H9 (cell line): ENCODE results near the gene SKIDA1. TPM values are rescaled to one million over a fixed set of nuclear protein-coding genes. Genes with fewer than 3 reads are reported as not detected.

Experiments used
- DNase-seq: peaks from one replicate; pipeline ENCODE4 v3.0.0-alpha.2; 2017
- H2AFZ ChIP-seq: one replicate; pipeline ENCODE4 v1.6.1; 2013; ENCODE audit warnings: mild to moderate bottlenecking, low read length, control low read depth, moderate library complexity
- H2AK5ac ChIP-seq: 2 replicates; pipeline ENCODE4 v1.6.1; 2013; ENCODE audit warnings: low read length, control low read depth, mixed read lengths; ENCODE audit not compliant: insufficient read length
- H2BK120ac ChIP-seq: one replicate; pipeline ENCODE4 v1.6.1; 2013; ENCODE audit warnings: low read depth, mild to moderate bottlenecking, low read length, control low read depth, inconsistent platforms; ENCODE audit not compliant: poor library complexity, severe bottlenecking
- H2BK12ac ChIP-seq: 2 replicates; pipeline ENCODE4 v1.6.1; 2013; ENCODE audit warnings: low read length, control low read depth, mixed read lengths, low read depth; ENCODE audit not compliant: insufficient read length
- H2BK15ac ChIP-seq: 2 replicates; pipeline ENCODE4 v1.6.1; 2013; ENCODE audit warnings: low read depth, low read length, control low read depth
- H2BK20ac ChIP-seq: one replicate; pipeline ENCODE4 v1.6.1; 2013; ENCODE audit warnings: low read depth, mild to moderate bottlenecking, low read length, control low read depth, inconsistent platforms; ENCODE audit not compliant: poor library complexity, severe bottlenecking
- H2BK5ac ChIP-seq: 2 replicates; pipeline ENCODE4 v1.6.1; 2013; ENCODE audit warnings: low read length, control low read depth, mixed read lengths; ENCODE audit not compliant: insufficient read length
- H3K14ac ChIP-seq: 2 replicates; pipeline ENCODE4 v1.6.1; 2013; ENCODE audit warnings: low read length, control low read depth; ENCODE audit not compliant: insufficient read depth
- H3K18ac ChIP-seq: 2 replicates; pipeline ENCODE4 v1.6.1; 2013; ENCODE audit warnings: low read depth, mild to moderate bottlenecking, mixed read lengths, low read length, control low read depth; ENCODE audit not compliant: insufficient read length
- H3K23ac ChIP-seq: 2 replicates; pipeline ENCODE4 v1.6.1; 2013; ENCODE audit warnings: low read length, control low read depth, mixed read lengths, low read depth; ENCODE audit not compliant: insufficient read length
- H3K23me2 ChIP-seq: 2 replicates; pipeline ENCODE4 v1.6.1; 2013; ENCODE audit warnings: low read depth, mild to moderate bottlenecking, mixed read lengths, low read length, control low read depth; ENCODE audit not compliant: insufficient read length, poor library complexity, severe bottlenecking
- H3K27ac ChIP-seq: 2 replicates; pipeline ENCODE4 v1.5.1; 2013; ENCODE audit warnings: low read length, control low read depth, mixed read lengths, low read depth; ENCODE audit not compliant: insufficient read length
- H3K27me3 ChIP-seq: 2 replicates; pipeline ENCODE4 v1.6.1; 2013; ENCODE audit warnings: low read length, control low read depth, inconsistent platforms; ENCODE audit not compliant: insufficient read depth
- H3K4ac ChIP-seq: 2 replicates; pipeline ENCODE4 v1.6.1; 2013; ENCODE audit warnings: low read depth, mild to moderate bottlenecking, control low read depth, inconsistent platforms, low read length, moderate library complexity
- H3K4me1 ChIP-seq: 2 replicates; pipeline ENCODE4 v1.6.1; 2013; ENCODE audit warnings: low read length, control low read depth, inconsistent platforms; ENCODE audit not compliant: insufficient read depth
- H3K4me2 ChIP-seq: 2 replicates; pipeline ENCODE4 v1.6.1; 2013; ENCODE audit warnings: low read length, control low read depth, mixed read lengths; ENCODE audit not compliant: insufficient read length, insufficient read depth
- H3K56ac ChIP-seq: 2 replicates; pipeline ENCODE4 v1.6.1; 2013; ENCODE audit warnings: low read depth, mild to moderate bottlenecking, mixed read lengths, low read length, control low read depth; ENCODE audit not compliant: insufficient read length
- H3K79me1 ChIP-seq: 2 replicates; pipeline ENCODE4 v1.6.1; 2013; ENCODE audit warnings: low read depth, mild to moderate bottlenecking, moderate library complexity, low read length, control low read depth, inconsistent platforms; ENCODE audit not compliant: insufficient read depth, poor library complexity, severe bottlenecking
- H3K79me2 ChIP-seq: 2 replicates; pipeline ENCODE4 v1.6.1; 2013; ENCODE audit warnings: low read length, control low read depth, inconsistent platforms; ENCODE audit not compliant: insufficient read depth
- H3K9ac ChIP-seq: 2 replicates; pipeline ENCODE4 v1.6.1; 2013; ENCODE audit warnings: low read length, control low read depth, mixed read lengths; ENCODE audit not compliant: insufficient read length; ENCODE audit errors: extremely low read depth
- H3K9me3 ChIP-seq: one replicate; pipeline ENCODE4 v1.6.1; 2013; ENCODE audit warnings: low read depth, low read length, inconsistent platforms; ENCODE audit not compliant: control insufficient read depth
- H3T11ph ChIP-seq: one replicate; pipeline ENCODE4 v1.6.1; 2013; ENCODE audit warnings: mild to moderate bottlenecking, low read length, control low read depth, inconsistent platforms
- H4K20me1 ChIP-seq: one replicate; pipeline ENCODE4 v1.6.1; 2013; ENCODE audit not compliant: control insufficient read depth, insufficient read length, insufficient read depth
- H4K5ac ChIP-seq: 2 replicates; pipeline ENCODE4 v1.6.1; 2013; ENCODE audit warnings: low read depth, mild to moderate bottlenecking, mixed read lengths, low read length, control low read depth; ENCODE audit not compliant: insufficient read length
- H4K8ac ChIP-seq: replicated peaks from 2 replicates; pipeline ENCODE4 v1.6.1; 2013; ENCODE audit warnings: low read length, control low read depth, mixed read lengths, low read depth; ENCODE audit not compliant: insufficient read length
- H4K91ac ChIP-seq: 2 replicates; pipeline ENCODE4 v1.6.1; 2013; ENCODE audit warnings: low read depth, mild to moderate bottlenecking, moderate library complexity, mixed read lengths, low read length, control low read depth; ENCODE audit not compliant: insufficient read length
- H3K27ac Mint-ChIP-seq, 3 experiments: 2 replicates in 2 of 3; 3 replicates in 1 of 3; pipeline ENCODE4 v1.8.0; 2020 to 2021; ENCODE audit warnings: mixed read lengths in 3 of 3, mild to moderate bottlenecking in 1 of 3, moderate library complexity in 1 of 3
- H3K27me3 Mint-ChIP-seq: 2 replicates; pipeline ENCODE4 v1.8.0; 2021; ENCODE audit warnings: low read depth, mild to moderate bottlenecking, moderate library complexity, mixed read lengths
- H3K36me3 Mint-ChIP-seq, 3 experiments: 2 replicates in 2 of 3; 3 replicates in 1 of 3; pipeline ENCODE4 v1.8.0; 2020 to 2021; ENCODE audit warnings: low read depth in 3 of 3, mixed read lengths in 3 of 3; ENCODE audit not compliant: insufficient read depth in 1 of 3
- H3K4me1 Mint-ChIP-seq, 2 experiments: 2 replicates each; pipeline ENCODE4 v1.8.0; 2020; ENCODE audit warnings: mixed read lengths in 2 of 2
- H3K4me3 Mint-ChIP-seq, 2 experiments: 2 replicates in 1 of 2; 3 replicates in 1 of 2; pipeline ENCODE4 v1.8.0; 2020 to 2021; ENCODE audit warnings: mild to moderate bottlenecking in 2 of 2, mixed read lengths in 2 of 2, moderate library complexity in 1 of 2
- H3K9me3 Mint-ChIP-seq, 2 experiments: 2 replicates in 1 of 2; 3 replicates in 1 of 2; pipeline ENCODE4 v1.8.0; 2020; ENCODE audit warnings: mild to moderate bottlenecking in 2 of 2, mixed read lengths in 2 of 2, moderate library complexity in 1 of 2
- WGBS: extraction: QIAGEN DNeasy Blood & Tissue Kit; methylation state at CpG from one replicate; pipeline ENCODE4 v1.1.7; 2013; ENCODE audit warnings: missing lambda C conversion rate, low lambda C conversion rate, mixed read lengths; ENCODE audit not compliant: insufficient read length; ENCODE audit errors: extremely low coverage; 5-methylcytosine and 5-hydroxymethylcytosine counted together
- total RNA-seq: library from RNA; stranded (reverse); gene quantifications from 2 replicates; pipeline ENCODE4 v1.2.1, GENCODE V29; 2021
- TF ChIP-seq, protein P1 (sequence below): fragments of 200-600 bp; sonication (generic); conservative IDR thresholded peaks from 3 replicates; pipeline ENCODE4 v1.8.0; 2021; ENCODE audit warnings: antibody characterized with exemption, mild to moderate bottlenecking

The SKIDA1 gene
- total RNA-seq, 1 experiment from 2014 or later = 5.9 TPM

DNA sequence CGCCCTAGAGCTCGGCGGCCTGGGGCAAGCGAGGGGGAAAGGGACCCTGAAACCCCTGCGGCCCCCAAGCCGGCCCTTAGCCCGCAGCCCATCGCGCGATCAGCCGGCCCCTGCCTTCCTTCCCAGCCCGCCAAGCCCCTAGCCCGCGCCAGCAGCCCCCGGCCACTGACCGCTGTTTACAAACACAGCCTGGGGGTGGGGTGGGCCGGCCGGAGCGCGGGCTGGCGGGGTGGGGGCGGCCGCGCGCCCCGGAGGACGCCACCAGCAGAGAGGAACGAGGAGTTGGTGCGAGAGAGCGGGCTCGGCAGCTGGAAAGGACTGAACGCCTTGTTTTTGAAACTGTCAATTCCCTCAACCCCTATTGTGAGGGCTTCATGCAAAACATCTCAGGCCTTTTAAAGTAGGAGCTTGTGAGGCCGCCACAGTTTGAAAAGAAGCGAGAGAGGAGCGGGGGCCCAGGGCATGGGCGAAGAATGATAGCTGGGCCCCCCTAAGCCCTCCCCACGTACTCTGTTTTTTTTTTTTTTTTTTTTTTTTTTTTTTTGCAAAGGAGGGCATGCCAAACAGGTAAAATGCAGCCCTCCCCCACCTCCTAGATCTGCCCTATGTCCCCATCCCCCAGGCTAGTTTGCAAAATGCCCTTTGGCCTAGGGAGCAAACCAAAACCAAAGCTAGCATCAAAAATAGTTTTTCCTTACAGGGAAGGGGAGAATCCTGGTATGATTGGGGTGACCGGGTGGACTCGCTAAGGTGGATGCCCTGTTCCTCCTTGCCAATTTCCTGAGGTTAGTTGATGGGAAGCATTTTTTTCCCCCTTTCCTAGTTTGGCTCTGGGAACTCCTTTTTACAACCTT, 15.0 kb downstream of the SKIDA1 start:
- H4K91ac ChIP-seq = no peak overlapping the region
- no peak overlapping the region for H4K5ac ChIP-seq
- no CpG with 5 or more reads among the region's 39 CpGs for WGBS
- H3K4me1 ChIP-seq = peaks cover 11% of the 10 kb centered on the region; the same call in 1 of the 2 replicates
- no peaks in the 10 kb centered on the region for H4K20me1 ChIP-seq
- H2BK12ac ChIP-seq = no peak overlapping the region
- H3T11ph ChIP-seq = no peak overlapping the region
- peak overlapping the region; percentile 67 for H3K27ac ChIP-seq
- no peak overlapping the region for H2BK5ac ChIP-seq
- H3K56ac ChIP-seq = peak overlapping the region; percentile 12
- TF ChIP-seq, protein P1, sequence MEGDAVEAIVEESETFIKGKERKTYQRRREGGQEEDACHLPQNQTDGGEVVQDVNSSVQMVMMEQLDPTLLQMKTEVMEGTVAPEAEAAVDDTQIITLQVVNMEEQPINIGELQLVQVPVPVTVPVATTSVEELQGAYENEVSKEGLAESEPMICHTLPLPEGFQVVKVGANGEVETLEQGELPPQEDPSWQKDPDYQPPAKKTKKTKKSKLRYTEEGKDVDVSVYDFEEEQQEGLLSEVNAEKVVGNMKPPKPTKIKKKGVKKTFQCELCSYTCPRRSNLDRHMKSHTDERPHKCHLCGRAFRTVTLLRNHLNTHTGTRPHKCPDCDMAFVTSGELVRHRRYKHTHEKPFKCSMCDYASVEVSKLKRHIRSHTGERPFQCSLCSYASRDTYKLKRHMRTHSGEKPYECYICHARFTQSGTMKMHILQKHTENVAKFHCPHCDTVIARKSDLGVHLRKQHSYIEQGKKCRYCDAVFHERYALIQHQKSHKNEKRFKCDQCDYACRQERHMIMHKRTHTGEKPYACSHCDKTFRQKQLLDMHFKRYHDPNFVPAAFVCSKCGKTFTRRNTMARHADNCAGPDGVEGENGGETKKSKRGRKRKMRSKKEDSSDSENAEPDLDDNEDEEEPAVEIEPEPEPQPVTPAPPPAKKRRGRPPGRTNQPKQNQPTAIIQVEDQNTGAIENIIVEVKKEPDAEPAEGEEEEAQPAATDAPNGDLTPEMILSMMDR = no peak
- H3K9ac ChIP-seq = peak overlapping the region; percentile 86
- Mint-ChIP-seq H3K4me1 (peaks cover 78 to 81% of the 10 kb centered on the region in 2 experiments), H3K4me3 (peak overlapping the region; percentile 59 to 81), H3K36me3 (no peaks in the 10 kb centered on the region; a peak in 1 of 7 replicates), H3K9me3 (no peaks in the 10 kb centered on the region; a peak in 2 of 5 replicates), H3K27ac (peak overlapping the region; percentile 89 to 99 (median 97)), H3K27me3 (peaks cover 35% of the 10 kb centered on the region)
- no peaks in the 10 kb centered on the region for H3K79me2 ChIP-seq
- no peaks in the 10 kb centered on the region for H3K9me3 ChIP-seq
- H3K4me2 ChIP-seq = peak overlapping the region; percentile 85
- DNase-seq = no peak
- peak overlapping the region; percentile 97 for H3K18ac ChIP-seq
- peak overlapping the region; percentile 84 for H4K8ac ChIP-seq
- no peak overlapping the region for H2AK5ac ChIP-seq
- no peak overlapping the region for H2AFZ ChIP-seq
- H2BK15ac ChIP-seq = no peak overlapping the region
- peaks cover 25% of the 10 kb centered on the region; the same call in 1 of the 2 replicates for H3K27me3 ChIP-seq
- H3K4ac ChIP-seq = no peak overlapping the region; the same call in 1 of the 2 replicates
- no peak overlapping the region for H2BK120ac ChIP-seq
- H3K23ac ChIP-seq = no peak overlapping the region
- H3K14ac ChIP-seq = peak overlapping the region; percentile 98
- H2BK20ac ChIP-seq = no peak overlapping the region
- H3K79me1 ChIP-seq = no peaks in the 10 kb centered on the region
- H3K23me2 ChIP-seq = peaks cover 43% of the 10 kb centered on the region
